ENCODE data around the gene MANSC1.

DNA sequence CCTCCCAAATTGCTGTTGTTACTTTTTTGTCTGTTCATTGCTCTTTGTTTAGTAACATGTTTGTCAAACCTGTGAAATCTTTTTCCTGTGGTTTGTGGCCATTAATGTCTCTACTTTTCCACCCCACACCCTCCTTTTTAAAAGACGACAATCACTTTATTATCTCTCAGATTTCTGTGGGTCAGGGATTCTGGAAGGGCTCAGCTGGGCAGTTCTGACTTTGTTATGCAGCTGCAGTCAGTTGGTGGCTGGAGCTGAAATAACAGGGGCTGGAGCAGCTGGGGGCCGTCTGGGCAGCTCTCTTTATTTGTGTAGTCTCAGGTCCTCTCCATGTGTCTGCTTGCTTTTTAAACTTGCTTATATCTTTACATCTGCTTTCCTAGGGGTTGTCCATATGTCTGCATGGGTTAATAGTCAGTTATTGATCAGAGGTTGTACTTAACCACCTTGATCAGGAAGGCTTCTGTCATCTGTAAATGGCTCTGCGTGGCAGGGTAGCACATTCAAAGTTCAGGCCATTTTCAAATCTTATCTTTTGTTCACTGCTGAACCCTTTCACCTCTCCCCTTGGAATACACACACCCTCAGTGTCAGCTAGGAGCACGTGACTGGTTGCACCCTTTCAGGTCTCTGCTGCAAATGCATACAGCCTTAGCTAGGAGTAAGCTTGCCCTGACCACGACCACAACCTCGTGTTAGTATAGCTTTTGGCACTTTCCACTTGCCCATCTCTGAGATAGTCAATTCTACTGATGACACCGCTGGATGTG is 34.7 kb upstream of the MANSC1 start:
- TF ChIP-seq, protein P1, sequence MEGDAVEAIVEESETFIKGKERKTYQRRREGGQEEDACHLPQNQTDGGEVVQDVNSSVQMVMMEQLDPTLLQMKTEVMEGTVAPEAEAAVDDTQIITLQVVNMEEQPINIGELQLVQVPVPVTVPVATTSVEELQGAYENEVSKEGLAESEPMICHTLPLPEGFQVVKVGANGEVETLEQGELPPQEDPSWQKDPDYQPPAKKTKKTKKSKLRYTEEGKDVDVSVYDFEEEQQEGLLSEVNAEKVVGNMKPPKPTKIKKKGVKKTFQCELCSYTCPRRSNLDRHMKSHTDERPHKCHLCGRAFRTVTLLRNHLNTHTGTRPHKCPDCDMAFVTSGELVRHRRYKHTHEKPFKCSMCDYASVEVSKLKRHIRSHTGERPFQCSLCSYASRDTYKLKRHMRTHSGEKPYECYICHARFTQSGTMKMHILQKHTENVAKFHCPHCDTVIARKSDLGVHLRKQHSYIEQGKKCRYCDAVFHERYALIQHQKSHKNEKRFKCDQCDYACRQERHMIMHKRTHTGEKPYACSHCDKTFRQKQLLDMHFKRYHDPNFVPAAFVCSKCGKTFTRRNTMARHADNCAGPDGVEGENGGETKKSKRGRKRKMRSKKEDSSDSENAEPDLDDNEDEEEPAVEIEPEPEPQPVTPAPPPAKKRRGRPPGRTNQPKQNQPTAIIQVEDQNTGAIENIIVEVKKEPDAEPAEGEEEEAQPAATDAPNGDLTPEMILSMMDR (conservative IDR thresholded peaks at IDR 0.05 in 1 of 2, IDR thresholded peaks at IDR 0.05 in 1 of 2; ENCODE audit: extremely low read depth in 1 of 2, insufficient read depth in 1 of 2, low read depth in 1 of 2, low read length in 2 of 2): no peak
- no peak for TF ChIP-seq EZH2 (IDR thresholded peaks at IDR 0.05; ENCODE audit: borderline replicate concordance, low read length)
